Ascending aorta (tissue), 2 donors: ENCODE results near the gene ADAMTS7. TPM values are rescaled to one million over a fixed set of nuclear protein-coding genes. Genes with fewer than 3 reads are reported as not detected.
A peak's percentile ranks its signal among the peaks of the same experiment; 100 is the strongest.
"Not testable (repeated sequence)": the region's sequence is repeated elsewhere in the genome, so short reads cannot be mapped to it uniquely, and the experiment has no call there.

ENCODE experiments used
- DNase-seq, 2 donors: peaks; one replicate each; pipeline ENCODE4 v3.0.0-alpha.2; 2019; ENCODE audit warnings: low spot score in 2 of 2
- H3K27ac ChIP-seq, 2 donors: fragments of 200-600 bp; sonication (generic); one replicate each; pipeline ENCODE4 v1.5.1; 2016 to 2017; ENCODE audit warnings: mild to moderate bottlenecking in 1 of 2
- H3K27me3 ChIP-seq: fragments of 200-600 bp; sonication (generic); one replicate; pipeline ENCODE4 v1.5.1; 2017
- H3K36me3 ChIP-seq, 2 donors: fragments of 200-600 bp; sonication (generic); one replicate each; pipeline ENCODE4 v1.5.1; 2016
- H3K4me1 ChIP-seq, 2 donors: fragments of 200-600 bp; sonication (generic); one replicate each; pipeline ENCODE4 v1.5.1; 2016 to 2017; ENCODE audit warnings: mild to moderate bottlenecking in 1 of 2
- H3K4me3 ChIP-seq, 2 donors: fragments of 200-600 bp; sonication (generic); one replicate each; pipeline ENCODE4 v1.5.1; 2016 to 2017; ENCODE audit warnings: mild to moderate bottlenecking in 1 of 2
- H3K9me3 ChIP-seq, 2 donors: fragments of 200-600 bp; sonication (generic); one replicate each; pipeline ENCODE4 v1.5.1; 2016
- intact Hi-C: fragments of 100-400 bp; cut with DNase I; formaldehyde crosslinking; loops from one replicate; pipeline ENCODE4 v1.15.1; 2023
- total RNA-seq: library from RNA; depleted of rRNA; stranded (reverse); fragments of >200 nt; gene quantifications from one replicate; pipeline ENCODE4 v1.1.0, GENCODE V29; 2016
- TF ChIP-seq, protein P1 (sequence below), 3 experiments: fragments of 200-600 bp in 2 of 3; fragments of 450-650 bp in 1 of 3; sonication (generic) in 2 of 3; IDR thresholded peaks; one replicate each; pipeline ENCODE4 v1.5.1; 2016 to 2019; ENCODE audit warnings: antibody characterized with exemption in 3 of 3, mild to moderate bottlenecking in 1 of 3, moderate library complexity in 1 of 3

Gene ADAMTS7
- total RNA-seq, 1 donor from 2014 or later, result 33.3 TPM

DNA sequence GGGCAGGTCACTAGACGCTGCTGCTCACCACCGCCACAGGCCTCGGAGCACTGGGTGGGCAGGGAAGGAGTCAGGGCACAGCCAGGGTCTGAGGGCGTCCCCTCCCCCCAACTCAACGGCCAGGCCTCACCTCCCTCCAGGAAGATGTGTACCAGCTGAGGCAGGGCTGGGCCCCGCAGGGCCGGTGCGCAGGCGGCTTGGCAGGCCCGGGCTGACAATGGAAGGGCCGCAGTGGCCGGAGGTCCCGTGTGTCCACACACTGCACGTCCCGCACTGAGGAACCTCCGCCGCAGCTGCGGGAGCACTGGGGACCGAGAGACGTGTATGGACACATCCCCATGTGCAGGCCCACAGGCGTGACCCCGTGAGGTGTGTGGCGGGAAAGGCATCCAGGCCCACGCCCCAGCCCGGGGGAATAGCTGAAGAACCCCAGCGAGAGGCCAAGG, 47.4 kb downstream of the ADAMTS7 start:
- Histone ChIP-seq H3K27ac (no peak overlapping the region), H3K27me3 (no peaks in the 10 kb centered on the region), H3K4me3 (no peak overlapping the region), H3K4me1 (peaks cover 7 to 10% of the 10 kb centered on the region in 2 donors), H3K9me3 (no peaks in the 10 kb centered on the region), H3K36me3 (no peaks in the 10 kb centered on the region)
- intact Hi-C loops, result no loop called here
- TF ChIP-seq, protein P1, sequence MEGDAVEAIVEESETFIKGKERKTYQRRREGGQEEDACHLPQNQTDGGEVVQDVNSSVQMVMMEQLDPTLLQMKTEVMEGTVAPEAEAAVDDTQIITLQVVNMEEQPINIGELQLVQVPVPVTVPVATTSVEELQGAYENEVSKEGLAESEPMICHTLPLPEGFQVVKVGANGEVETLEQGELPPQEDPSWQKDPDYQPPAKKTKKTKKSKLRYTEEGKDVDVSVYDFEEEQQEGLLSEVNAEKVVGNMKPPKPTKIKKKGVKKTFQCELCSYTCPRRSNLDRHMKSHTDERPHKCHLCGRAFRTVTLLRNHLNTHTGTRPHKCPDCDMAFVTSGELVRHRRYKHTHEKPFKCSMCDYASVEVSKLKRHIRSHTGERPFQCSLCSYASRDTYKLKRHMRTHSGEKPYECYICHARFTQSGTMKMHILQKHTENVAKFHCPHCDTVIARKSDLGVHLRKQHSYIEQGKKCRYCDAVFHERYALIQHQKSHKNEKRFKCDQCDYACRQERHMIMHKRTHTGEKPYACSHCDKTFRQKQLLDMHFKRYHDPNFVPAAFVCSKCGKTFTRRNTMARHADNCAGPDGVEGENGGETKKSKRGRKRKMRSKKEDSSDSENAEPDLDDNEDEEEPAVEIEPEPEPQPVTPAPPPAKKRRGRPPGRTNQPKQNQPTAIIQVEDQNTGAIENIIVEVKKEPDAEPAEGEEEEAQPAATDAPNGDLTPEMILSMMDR (IDR thresholded peaks at IDR 0.05), result no peak
- peak in 1 of 2 donors; percentile 58 for DNase-seq

DNA sequence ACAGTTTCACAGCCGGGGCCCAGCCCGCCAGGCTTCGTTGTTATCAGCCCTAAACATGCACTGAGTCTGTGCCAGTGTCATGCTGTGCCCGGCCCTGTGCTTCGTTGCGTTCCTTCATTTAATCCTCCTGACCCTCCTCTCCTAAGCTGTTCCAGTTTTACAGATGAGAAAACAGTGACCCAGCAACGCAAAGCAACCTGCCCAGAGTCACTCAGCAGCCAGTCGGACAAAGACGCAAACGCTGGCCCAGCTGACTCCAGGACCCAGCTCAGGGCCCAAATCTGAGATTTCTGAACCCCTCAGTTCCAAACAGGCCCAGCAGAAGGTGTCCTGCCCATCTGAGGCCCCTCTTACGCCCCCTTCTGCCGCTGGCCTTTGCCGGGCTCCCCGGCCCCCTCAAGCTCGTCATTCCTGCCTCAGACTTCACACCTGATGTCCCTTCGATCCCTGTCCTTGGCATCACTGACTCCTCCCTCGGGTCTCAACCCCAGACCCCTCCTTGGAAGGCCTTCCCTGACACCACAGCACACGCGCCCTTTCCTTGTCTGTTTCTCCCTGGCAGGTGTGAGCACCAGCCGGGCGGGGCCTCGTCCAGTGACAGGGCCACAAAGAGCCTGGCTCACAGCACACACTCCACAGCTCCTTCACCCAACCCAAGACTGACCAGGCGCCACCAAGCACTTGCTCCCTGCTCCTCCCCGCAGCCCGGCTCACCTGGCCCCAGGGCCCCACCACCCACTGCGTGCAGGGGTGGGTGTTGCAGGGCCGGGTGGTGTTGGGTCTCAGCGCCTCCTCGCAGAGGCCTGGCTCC, 48.1 kb downstream of the ADAMTS7 start:
- Histone ChIP-seq H3K4me1 (peaks cover 7 to 10% of the 10 kb centered on the region in 2 donors), H3K4me3 (no peak overlapping the region), H3K9me3 (no peaks in the 10 kb centered on the region), H3K27ac (no peak overlapping the region), H3K36me3 (no peaks in the 10 kb centered on the region), H3K27me3 (no peaks in the 10 kb centered on the region)
- TF ChIP-seq, protein P1 (IDR thresholded peaks at IDR 0.05), result no peak
- DNase-seq, result peak in 1 of 2 donors; percentile 61
- intact Hi-C loops, result no loop called here

DNA sequence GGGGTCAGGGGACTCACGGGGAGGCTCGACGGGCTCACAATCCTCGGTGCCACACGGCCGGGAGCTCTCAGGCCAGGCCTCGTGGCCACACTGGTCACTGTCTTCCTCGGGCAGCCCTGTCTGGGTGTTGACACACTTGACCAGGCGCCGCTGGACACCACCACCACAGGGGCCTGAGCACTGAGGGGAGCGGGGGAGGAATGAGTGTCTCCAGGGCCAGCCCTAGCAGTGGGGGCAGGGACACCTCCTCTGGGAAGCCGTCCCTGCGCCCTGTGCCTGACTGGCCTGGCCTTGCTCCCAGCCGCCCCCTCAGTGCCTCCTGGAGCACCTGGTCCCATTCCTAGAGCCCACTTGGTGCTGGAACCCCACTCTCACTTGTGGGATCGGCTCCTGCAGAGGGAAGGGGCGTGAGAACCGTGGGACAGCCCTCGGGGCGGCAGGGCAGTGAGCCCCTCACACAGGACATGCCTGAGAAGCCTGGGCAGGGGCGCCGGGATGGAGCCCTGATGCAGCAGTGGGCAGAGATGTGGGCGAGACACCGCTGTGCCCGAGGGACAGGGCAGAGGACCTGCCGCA, 48.8 kb downstream of the ADAMTS7 start:
- Histone ChIP-seq H3K27ac (peak overlapping the region in 1 of 2 donors; percentile 78), H3K4me1 (peaks cover 8 to 13% of the 10 kb centered on the region in 2 donors)
- H3K27me3 ChIP-seq, H3K4me3 ChIP-seq, H3K9me3 ChIP-seq, H3K36me3 ChIP-seq, intact Hi-C loops: not testable (repeated sequence)
- DNase-seq, result peak in 1 of 2 donors; percentile 49

DNA sequence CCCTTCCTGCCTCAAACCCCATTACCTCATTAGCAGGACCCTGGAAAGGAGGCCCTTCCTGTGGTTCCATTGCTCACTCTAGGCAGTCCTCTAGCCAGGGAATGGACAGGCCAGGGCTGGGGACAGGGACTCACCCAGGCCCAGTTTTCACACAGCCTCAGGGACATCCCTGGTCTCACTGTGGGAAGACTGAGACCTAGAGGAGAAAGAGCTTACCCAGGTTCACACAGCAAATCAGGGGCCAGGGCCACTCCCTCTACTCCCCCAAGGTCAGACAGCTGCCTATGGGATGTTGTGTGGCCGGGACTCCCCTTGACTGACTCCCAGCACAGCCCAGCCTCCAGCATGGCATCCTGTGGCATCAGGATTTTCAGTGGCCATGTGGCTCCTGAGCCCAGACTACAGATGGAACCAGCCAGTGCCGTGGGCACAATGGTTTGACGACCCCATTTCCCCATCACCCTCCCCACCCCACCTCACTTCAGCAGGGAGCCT, 49.3 kb downstream of the ADAMTS7 start:
- Histone ChIP-seq H3K27me3 (no peaks in the 10 kb centered on the region), H3K9me3 (no peaks in the 10 kb centered on the region), H3K4me3 (no peak overlapping the region), H3K4me1 (peaks cover 14 to 16% of the 10 kb centered on the region in 2 donors), H3K36me3 (no peaks in the 10 kb centered on the region), H3K27ac (peak overlapping the region in 1 of 2 donors; percentile 78)
- no peak for DNase-seq
- intact Hi-C loops, result no loop called here
- TF ChIP-seq, protein P1 (IDR thresholded peaks at IDR 0.05), result no peak

DNA sequence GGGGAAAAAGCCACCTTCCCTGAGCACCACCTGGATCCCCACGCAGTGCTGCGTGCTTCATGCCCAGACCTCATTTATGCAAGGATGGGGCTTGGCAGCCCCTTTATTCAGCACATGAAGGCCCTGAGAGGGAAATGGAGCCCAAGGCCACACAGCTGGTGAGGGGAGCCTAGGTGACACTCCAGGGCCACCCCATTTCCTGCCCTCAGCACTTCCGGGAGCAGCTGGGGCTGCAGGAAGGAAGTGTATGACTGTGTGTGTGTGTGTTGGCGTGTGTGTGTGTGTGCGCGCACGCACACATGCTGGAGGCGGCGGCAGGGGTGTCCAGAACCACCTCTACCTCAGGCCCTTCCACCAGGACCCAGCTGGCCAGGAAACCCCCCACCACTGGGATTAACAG, 49.8 kb downstream of the ADAMTS7 start:
- H3K36me3 ChIP-seq, H3K9me3 ChIP-seq, H3K27me3 ChIP-seq, H3K4me3 ChIP-seq, intact Hi-C loops: not testable (repeated sequence)
- Histone ChIP-seq H3K27ac (peak overlapping the region; percentile 59 to 78), H3K4me1 (peaks cover 15 to 20% of the 10 kb centered on the region in 2 donors)
- DNase-seq, result peak in 1 of 2 donors; percentile 65

DNA sequence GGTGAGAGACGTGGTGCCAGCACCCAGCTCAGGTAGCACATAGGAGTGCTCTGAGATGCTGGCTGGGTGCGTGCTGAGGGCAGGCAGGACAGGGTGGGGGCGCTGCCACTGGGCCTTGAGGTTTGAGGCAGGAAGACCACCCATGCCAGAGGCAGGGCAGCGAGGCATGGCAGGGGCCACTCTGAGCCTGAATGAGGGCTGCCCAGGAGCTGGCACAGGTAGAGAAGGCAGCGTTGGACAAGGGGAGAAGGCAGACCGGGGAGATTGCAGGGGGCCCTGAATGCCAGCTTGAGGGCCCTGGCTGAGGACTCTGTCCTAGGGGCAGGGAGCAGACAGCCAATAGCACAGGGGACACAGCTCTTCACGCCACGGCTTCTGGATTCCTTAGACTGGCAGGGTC, 50.2 kb downstream of the ADAMTS7 start:
- H3K4me3 ChIP-seq, result no peak overlapping the region
- no peaks in the 10 kb centered on the region for H3K27me3 ChIP-seq
- peak overlapping the region; percentile 59 to 78 for H3K27ac ChIP-seq
- intact Hi-C loops, result no loop called here
- peak in 1 of 2 donors; percentile 63 for DNase-seq
- no peaks in the 10 kb centered on the region for H3K9me3 ChIP-seq
- H3K4me1 ChIP-seq, result peaks cover 17 to 24% of the 10 kb centered on the region in 2 donors
- H3K36me3 ChIP-seq, result no peaks in the 10 kb centered on the region
- TF ChIP-seq, protein P1 (IDR thresholded peaks at IDR 0.05), result no peak
